Smooth muscle cell (in vitro differentiated cells): ENCODE data around the gene TLL1. TPM values are rescaled to one million over a fixed set of nuclear protein-coding genes. Genes with fewer than 3 reads are reported as not detected.

Source experiments
- DNase-seq: peaks from one replicate; lab custom pipeline; 2025; ENCODE audit not compliant: unreplicated experiment; lab: John Stamatoyannopoulos, UW
- H2AFZ ChIP-seq: fragments of 200-600 bp; sonication (generic); 2 replicates; pipeline ENCODE4 v1.6.0; 2016; ENCODE audit warnings: antibody characterized with exemption, low read depth, mild to moderate bottlenecking
- H3F3A ChIP-seq: fragments of 200-600 bp; sonication (generic); 2 replicates; pipeline ENCODE4 v1.6.0; 2017; ENCODE audit warnings: antibody characterized with exemption, low read depth
- H3K27ac ChIP-seq: fragments of 200-600 bp; sonication (generic); 2 replicates; pipeline ENCODE4 v1.5.1; 2016; ENCODE audit warnings: low read depth, mild to moderate bottlenecking
- H3K27me3 ChIP-seq: fragments of 200-600 bp; sonication (generic); 2 replicates; pipeline ENCODE4 v1.6.1; 2016; ENCODE audit warnings: low read depth, mild to moderate bottlenecking
- H3K36me3 ChIP-seq: fragments of 200-600 bp; sonication (generic); 2 replicates; pipeline ENCODE4 v1.5.1; 2016; ENCODE audit warnings: low read depth
- H3K4me1 ChIP-seq: fragments of 200-600 bp; sonication (generic); 2 replicates; pipeline ENCODE4 v1.5.1; 2016; ENCODE audit warnings: low read depth
- H3K4me2 ChIP-seq: fragments of 200-600 bp; sonication (generic); 2 replicates; pipeline ENCODE4 v1.6.0; 2016; ENCODE audit warnings: mild to moderate bottlenecking
- H3K4me3 ChIP-seq: fragments of 200-600 bp; sonication (generic); 2 replicates; pipeline ENCODE4 v1.5.1; 2016; ENCODE audit warnings: mild to moderate bottlenecking
- H3K79me2 ChIP-seq: fragments of 200-600 bp; sonication (generic); 2 replicates; pipeline ENCODE4 v1.6.0; 2016; ENCODE audit warnings: low read depth, mild to moderate bottlenecking
- H3K9ac ChIP-seq: fragments of 200-600 bp; sonication (generic); 2 replicates; pipeline ENCODE4 v1.6.0; 2016; ENCODE audit warnings: low read depth
- H3K9me3 ChIP-seq: fragments of 200-600 bp; sonication (generic); replicated peaks from 2 replicates; pipeline ENCODE4 v1.5.1; 2016; ENCODE audit warnings: low read depth
- H4K20me1 ChIP-seq: fragments of 200-600 bp; sonication (generic); 2 replicates; pipeline ENCODE4 v1.6.0; 2016; ENCODE audit warnings: low read depth
- WGBS: methylation state at CpG from one replicate; pipeline ENCODE4 v1.1.7; 2016; ENCODE audit warnings: low lambda C conversion rate; 5-methylcytosine and 5-hydroxymethylcytosine counted together
- polyA plus RNA-seq: library from polyadenylated mRNA; unstranded; fragments of >200 nt; fragmentation: Nextera tagmentation; extraction: Ambion mirVana; gene quantifications from 2 replicates; pipeline ENCODE4 v1.2.1, GENCODE V29; 2016
- total RNA-seq: library from RNA; depleted of rRNA; stranded (reverse); fragments of >200 nt; gene quantifications from 2 replicates; pipeline ENCODE4 v1.2.3, GENCODE V29; 2014
- TF ChIP-seq, protein P1 (sequence below): fragments of 200-600 bp; sonication (generic); IDR thresholded peaks from 2 replicates; pipeline ENCODE4 v1.5.1; 2017; ENCODE audit warnings: borderline replicate concordance, mild to moderate bottlenecking, antibody characterized with exemption; ENCODE audit not compliant: insufficient read depth, poor library complexity, severe bottlenecking

TLL1 gene
- total and polyA plus RNA-seq, 2 experiments from 2014 or later, result 0.16 to 13.6 TPM

DNA sequence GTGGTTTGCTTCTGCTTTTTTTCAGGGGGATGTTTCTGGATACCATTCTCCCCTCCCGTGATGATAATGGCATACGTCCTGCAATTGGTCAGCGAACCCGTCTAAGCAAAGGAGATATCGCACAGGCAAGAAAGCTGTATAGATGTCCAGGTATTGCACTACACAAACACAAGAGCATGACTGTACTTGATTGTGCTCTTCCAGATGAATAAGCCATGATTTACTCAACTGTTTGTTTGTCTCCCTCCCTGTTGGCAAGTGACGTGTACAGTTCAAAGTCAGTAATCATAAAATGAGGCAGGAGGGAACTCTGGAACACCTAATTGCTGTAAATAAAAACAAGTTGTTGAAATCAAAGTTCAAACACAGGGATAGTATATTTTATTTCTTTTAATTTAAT, 141.4 kb downstream of the TLL1 start:
- no peak overlapping the region for H3K4me3 ChIP-seq
- no peak overlapping the region for H3K9ac ChIP-seq
- TF ChIP-seq, protein P1, sequence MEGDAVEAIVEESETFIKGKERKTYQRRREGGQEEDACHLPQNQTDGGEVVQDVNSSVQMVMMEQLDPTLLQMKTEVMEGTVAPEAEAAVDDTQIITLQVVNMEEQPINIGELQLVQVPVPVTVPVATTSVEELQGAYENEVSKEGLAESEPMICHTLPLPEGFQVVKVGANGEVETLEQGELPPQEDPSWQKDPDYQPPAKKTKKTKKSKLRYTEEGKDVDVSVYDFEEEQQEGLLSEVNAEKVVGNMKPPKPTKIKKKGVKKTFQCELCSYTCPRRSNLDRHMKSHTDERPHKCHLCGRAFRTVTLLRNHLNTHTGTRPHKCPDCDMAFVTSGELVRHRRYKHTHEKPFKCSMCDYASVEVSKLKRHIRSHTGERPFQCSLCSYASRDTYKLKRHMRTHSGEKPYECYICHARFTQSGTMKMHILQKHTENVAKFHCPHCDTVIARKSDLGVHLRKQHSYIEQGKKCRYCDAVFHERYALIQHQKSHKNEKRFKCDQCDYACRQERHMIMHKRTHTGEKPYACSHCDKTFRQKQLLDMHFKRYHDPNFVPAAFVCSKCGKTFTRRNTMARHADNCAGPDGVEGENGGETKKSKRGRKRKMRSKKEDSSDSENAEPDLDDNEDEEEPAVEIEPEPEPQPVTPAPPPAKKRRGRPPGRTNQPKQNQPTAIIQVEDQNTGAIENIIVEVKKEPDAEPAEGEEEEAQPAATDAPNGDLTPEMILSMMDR, result no peak
- H3K9me3 ChIP-seq, result no peaks in the 10 kb centered on the region
- H3K27me3 ChIP-seq, result no peaks in the 10 kb centered on the region
- no peak overlapping the region for H3K4me2 ChIP-seq
- H3K79me2 ChIP-seq, result no peaks in the 10 kb centered on the region
- no peaks in the 10 kb centered on the region for H3F3A ChIP-seq
- no peaks in the 10 kb centered on the region for H3K36me3 ChIP-seq
- peak overlapping the region; percentile 51 for H3K27ac ChIP-seq
- DNase-seq, result no peak
- no peak overlapping the region for H2AFZ ChIP-seq
- WGBS, result 91% methylated on average over 6 of the region's 6 CpGs
- no peaks in the 10 kb centered on the region for H3K4me1 ChIP-seq
- no peaks in the 10 kb centered on the region for H4K20me1 ChIP-seq

DNA sequence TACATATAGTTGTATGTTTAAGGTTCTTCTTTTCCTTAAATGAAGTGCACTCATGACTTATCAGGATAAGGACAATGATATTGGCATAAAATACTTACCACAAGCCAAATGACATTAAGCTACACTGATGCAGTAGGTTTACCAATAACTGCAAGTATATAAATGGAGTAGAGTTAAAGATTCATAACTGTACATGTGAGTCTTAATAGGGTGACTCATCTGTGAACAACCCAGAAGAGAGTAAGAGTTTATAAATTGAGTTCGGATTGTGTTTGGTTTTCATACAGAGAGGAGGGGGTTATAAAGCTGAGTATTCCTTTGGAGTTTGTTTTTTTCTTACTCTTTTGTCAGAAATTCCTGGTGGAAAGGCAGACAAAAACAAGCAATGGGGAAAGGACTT, 144.8 kb downstream of the TLL1 start:
- TF ChIP-seq, protein P1, result no peak
- no peaks in the 10 kb centered on the region for H3F3A ChIP-seq
- no peak overlapping the region for H3K4me2 ChIP-seq
- no peaks in the 10 kb centered on the region for H3K36me3 ChIP-seq
- H2AFZ ChIP-seq, result no peak overlapping the region
- no peak overlapping the region for H3K9ac ChIP-seq
- no peak for DNase-seq
- 74% methylated on average over 1 of the region's 1 CpG for WGBS
- no peak overlapping the region for H3K4me3 ChIP-seq
- H3K27ac ChIP-seq, result no peak overlapping the region
- H3K9me3 ChIP-seq, result no peaks in the 10 kb centered on the region
- H4K20me1 ChIP-seq, result no peaks in the 10 kb centered on the region
- no peaks in the 10 kb centered on the region for H3K79me2 ChIP-seq
- no peaks in the 10 kb centered on the region for H3K27me3 ChIP-seq
- H3K4me1 ChIP-seq, result no peaks in the 10 kb centered on the region

DNA sequence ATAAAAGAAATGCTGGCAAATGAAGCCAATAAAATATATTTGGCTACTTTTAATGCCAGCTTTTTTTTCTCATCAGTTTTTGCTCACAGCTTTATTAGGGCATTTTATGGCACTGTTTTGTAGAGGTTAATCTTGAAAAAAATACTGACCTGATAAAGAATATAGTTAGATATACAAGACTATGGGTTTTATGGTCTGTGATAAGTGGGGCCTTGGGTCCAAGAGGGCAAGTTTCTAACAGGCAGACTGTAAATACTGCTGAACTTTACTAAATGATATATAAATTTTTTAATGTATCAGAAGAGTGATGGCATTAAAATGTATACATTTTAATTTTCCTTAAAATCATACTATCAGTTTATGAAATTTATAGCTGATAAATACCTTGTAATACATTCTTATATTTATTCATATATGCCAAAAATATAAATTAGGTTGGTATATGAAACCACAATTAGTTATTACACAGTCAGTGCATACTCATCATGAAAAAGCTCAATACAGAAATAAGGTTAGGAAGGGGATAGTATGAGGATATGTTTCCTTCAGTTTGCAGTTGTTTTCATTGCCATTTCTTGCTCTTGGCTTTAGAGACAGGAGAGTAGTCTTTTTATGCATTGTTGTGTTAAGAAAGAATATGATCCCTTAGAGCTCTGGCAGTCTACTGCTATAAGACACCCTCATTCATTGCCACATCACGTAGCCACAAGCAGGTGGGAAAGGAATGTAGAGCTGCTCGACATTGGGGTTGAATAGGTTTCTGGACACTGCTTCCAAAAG, 146.6 kb downstream of the TLL1 start:
- Histone ChIP-seq H3K9ac (no peak overlapping the region), H4K20me1 (no peaks in the 10 kb centered on the region), H3K4me1 (no peaks in the 10 kb centered on the region), H3K9me3 (no peaks in the 10 kb centered on the region), H3K36me3 (no peaks in the 10 kb centered on the region), H3F3A (no peaks in the 10 kb centered on the region), H3K27ac (no peak overlapping the region), H3K4me3 (no peak overlapping the region), H3K79me2 (no peaks in the 10 kb centered on the region), H3K27me3 (no peaks in the 10 kb centered on the region), H3K4me2 (no peak overlapping the region), H2AFZ (no peak overlapping the region)
- TF ChIP-seq, protein P1, result no peak
- 72% methylated on average over 2 of the region's 2 CpGs for WGBS
- no peak for DNase-seq

DNA sequence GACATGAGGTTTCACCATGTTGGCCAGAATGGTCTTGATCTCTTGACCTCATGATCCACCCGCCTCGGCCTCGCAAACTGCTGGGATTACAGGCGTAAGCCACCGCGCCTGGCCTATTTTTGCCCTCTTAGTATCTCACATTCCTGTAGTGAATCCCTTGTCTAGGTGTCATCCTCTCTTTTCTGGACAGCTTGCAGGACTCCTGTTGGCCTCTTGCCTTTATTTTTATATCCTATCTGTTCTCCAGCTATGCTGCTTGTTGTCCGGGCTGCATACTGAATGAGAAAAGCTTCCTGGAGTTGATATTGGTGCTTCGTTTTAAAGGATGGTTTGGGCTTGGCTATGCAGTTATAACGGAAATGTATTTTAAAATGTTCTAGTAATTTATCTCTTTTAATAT, 148.6 kb downstream of the TLL1 start:
- H4K20me1 ChIP-seq, result no peaks in the 10 kb centered on the region
- DNase-seq, result no peak

More for the DNA sequence above, 148.6 kb downstream of the TLL1 start:
- Histone ChIP-seq H3K4me2 (no peak overlapping the region), H2AFZ (no peak overlapping the region), H3F3A (no peaks in the 10 kb centered on the region), H3K79me2 (no peaks in the 10 kb centered on the region), H3K27me3 (no peaks in the 10 kb centered on the region), H3K9me3 (no peaks in the 10 kb centered on the region), H3K36me3 (no peaks in the 10 kb centered on the region), H3K9ac (no peak overlapping the region), H3K4me1 (no peaks in the 10 kb centered on the region), H3K27ac (no peak overlapping the region), H3K4me3 (no peak overlapping the region)
- TF ChIP-seq, protein P1, result no peak
- 93% methylated on average over 9 of the region's 9 CpGs for WGBS
